ENCODE results near the gene COA1.

The COA1 gene

GRCh38 chr7:43757073-43757720 lies 27.9 kb upstream of the COA1 start:
- Histone ChIP-seq H3F3A (ENCODE audit: insufficient read depth, low read length) (peaks cover 18% of the 10 kb centered on the region), H3K36me3 (replicated peaks; ENCODE audit: insufficient read depth, low read length) (no peaks in the 10 kb centered on the region), H3K27ac (ENCODE audit: low read length) (peak overlapping the region; percentile 66; the same call in 1 of the 2 replicates), H3K4me3 (ENCODE audit: low read length) (no peak overlapping the region), H3K79me2 (ENCODE audit: low read length) (peaks cover 18% of the 10 kb centered on the region; the same call in 1 of the 2 replicates), H3K4me1 (ENCODE audit: low read length) (peaks cover 56% of the 10 kb centered on the region), H3K9me3 (replicated peaks; ENCODE audit: insufficient read depth, low read length) (no peaks in the 10 kb centered on the region), H3K9ac (ENCODE audit: low read length) (peak overlapping the region; percentile 5; the same call in 1 of the 2 replicates), H2AFZ (ENCODE audit: low read length) (0 out of 2 replicates have a peak overlapping the region, but pooled peaks have one; percentile 16), H3K27me3 (replicated peaks; ENCODE audit: insufficient read depth, low read length) (no peaks in the 10 kb centered on the region), H3K9me2 (replicated peaks; ENCODE audit: insufficient read depth, low read length) (no peaks in the 10 kb centered on the region), H3K4me2 (ENCODE audit: low read depth, low read length) (peak overlapping the region; percentile 82; the same call in 1 of the 2 replicates), H4K20me1 (ENCODE audit: insufficient read depth, low read length) (no peaks in the 10 kb centered on the region)
- no peak for TF ChIP-seq EZH2phosphoT487 (IDR thresholded peaks at IDR 0.05; ENCODE audit: low read length)
- no peak for TF ChIP-seq EZH2 (optimal IDR thresholded peaks at IDR 0.05; ENCODE audit: low read depth, low read length)
- no peak for TF ChIP-seq CTCF (IDR thresholded peaks at IDR 0.05; ENCODE audit: low read length)
- DNase-seq: no peak

- Histone ChIP-seq H3K4me1 (ENCODE audit: low read length) (peaks cover 55% of the 10 kb centered on the region), H3K36me3 (replicated peaks; ENCODE audit: insufficient read depth, low read length) (no peaks in the 10 kb centered on the region), H3K9me2 (replicated peaks; ENCODE audit: insufficient read depth, low read length) (no peaks in the 10 kb centered on the region), H2AFZ (ENCODE audit: low read length) (0 out of 2 replicates have a peak overlapping the region, but pooled peaks have one; percentile 16), H3K9me3 (replicated peaks; ENCODE audit: insufficient read depth, low read length) (no peaks in the 10 kb centered on the region), H3F3A (ENCODE audit: insufficient read depth, low read length) (peaks cover 24% of the 10 kb centered on the region), H3K79me2 (ENCODE audit: low read length) (peaks cover 12% of the 10 kb centered on the region; the same call in 1 of the 2 replicates), H3K27me3 (replicated peaks; ENCODE audit: insufficient read depth, low read length) (no peaks in the 10 kb centered on the region), H3K4me3 (ENCODE audit: low read length) (no peak overlapping the region), H3K4me2 (ENCODE audit: low read depth, low read length) (peak overlapping the region; percentile 44), H3K27ac (ENCODE audit: low read length) (peak overlapping the region; percentile 66; the same call in 1 of the 2 replicates), H3K9ac (ENCODE audit: low read length) (peak overlapping the region; percentile 5; the same call in 1 of the 2 replicates), H4K20me1 (ENCODE audit: insufficient read depth, low read length) (no peaks in the 10 kb centered on the region)
- TF ChIP-seq EZH2 (optimal IDR thresholded peaks at IDR 0.05; ENCODE audit: low read depth, low read length) (no peak), CTCF (IDR thresholded peaks at IDR 0.05; ENCODE audit: low read length) (no peak), EZH2phosphoT487 (IDR thresholded peaks at IDR 0.05; ENCODE audit: low read length) (no peak)
- DNase-seq: peak; percentile 83
These were observed 27.2 kb upstream of the COA1 start for GRCh38 chr7:43756368-43757072.

GRCh38 chr7:43754596-43754995 lies 25.3 kb upstream of the COA1 start:
- Histone ChIP-seq H3K4me3 (ENCODE audit: low read length) (no peak overlapping the region), H3K36me3 (replicated peaks; ENCODE audit: insufficient read depth, low read length) (no peaks in the 10 kb centered on the region), H3K27ac (ENCODE audit: low read length) (no peak overlapping the region), H3K79me2 (ENCODE audit: low read length) (peaks cover 3% of the 10 kb centered on the region; the same call in 1 of the 2 replicates), H3K9me2 (replicated peaks; ENCODE audit: insufficient read depth, low read length) (no peaks in the 10 kb centered on the region), H3K4me1 (ENCODE audit: low read length) (peaks cover 64% of the 10 kb centered on the region), H3K4me2 (ENCODE audit: low read depth, low read length) (no peak overlapping the region), H3K27me3 (replicated peaks; ENCODE audit: insufficient read depth, low read length) (no peaks in the 10 kb centered on the region), H3F3A (ENCODE audit: insufficient read depth, low read length) (peaks cover 30% of the 10 kb centered on the region), H3K9me3 (replicated peaks; ENCODE audit: insufficient read depth, low read length) (no peaks in the 10 kb centered on the region), H3K9ac (ENCODE audit: low read length) (no peak overlapping the region), H4K20me1 (ENCODE audit: insufficient read depth, low read length) (no peaks in the 10 kb centered on the region), H2AFZ (ENCODE audit: low read length) (no peak overlapping the region)
- DNase-seq: no peak
- TF ChIP-seq CTCF (IDR thresholded peaks at IDR 0.05; ENCODE audit: low read length): no peak
- TF ChIP-seq EZH2 (optimal IDR thresholded peaks at IDR 0.05; ENCODE audit: low read depth, low read length): no peak
- no peak for TF ChIP-seq EZH2phosphoT487 (IDR thresholded peaks at IDR 0.05; ENCODE audit: low read length)
